HCT116 (cell line): ENCODE measurements around the gene HADH.

ENCODE experiments used
- ELF1 ChIP-seq: IDR thresholded peaks from 2 replicates; pipeline ENCODE4 v1.6.1; 2012; ENCODE audit warnings: low read depth, borderline replicate concordance
- EZH2 ChIP-seq: fragments of 200-600 bp; sonication (generic); IDR thresholded peaks from 2 replicates; pipeline ENCODE4 v1.6.1; 2017; ENCODE audit warnings: antibody characterized with exemption, mixed run types
- MAX ChIP-seq: IDR thresholded peaks from 2 replicates; pipeline ENCODE4 v1.6.1; 2012
- POLR2A ChIP-seq: IDR thresholded peaks from 2 replicates; pipeline ENCODE4 v1.7.0; 2011; ENCODE audit warnings: borderline replicate concordance; ENCODE audit not compliant: insufficient read depth, insufficient read length; ENCODE audit errors: extremely low read depth
- POLR2AphosphoS5 ChIP-seq: IDR thresholded peaks from 2 replicates; pipeline ENCODE4 v1.6.1; 2011; ENCODE audit warnings: mild to moderate bottlenecking, low read depth, low read length, moderate library complexity
- RAD21 ChIP-seq: IDR thresholded peaks from 2 replicates; pipeline ENCODE4 v1.6.1; 2012; ENCODE audit warnings: low read depth, mild to moderate bottlenecking
- REST ChIP-seq: IDR thresholded peaks from 2 replicates; pipeline ENCODE4 v1.6.1; 2012; ENCODE audit warnings: low read depth
- SP1 ChIP-seq: IDR thresholded peaks from 2 replicates; pipeline ENCODE4 v1.6.1; 2012; ENCODE audit warnings: low read depth
- TCF7L2 ChIP-seq: IDR thresholded peaks from 2 replicates; pipeline ENCODE4 v1.7.0; 2011; ENCODE audit warnings: borderline replicate concordance, inconsistent platforms; ENCODE audit not compliant: insufficient read depth, insufficient read length; ENCODE audit errors: extremely low read depth
- TF ChIP-seq, protein P1 (sequence below), 3 experiments: fragments of 200-600 bp in 1 of 3; sonication (generic) in 1 of 3; IDR thresholded peaks in 2 of 3; conservative IDR thresholded peaks in 1 of 3; 2 replicates each; pipeline ENCODE4 v1.5.1; 2012 to 2017; ENCODE audit warnings: low read depth in 2 of 3, low read length in 2 of 3, antibody characterized with exemption in 1 of 3, borderline replicate concordance in 1 of 3, control low read depth in 1 of 3, mild to moderate bottlenecking in 1 of 3, mixed read lengths in 1 of 3, mixed run types in 1 of 3, moderate library complexity in 1 of 3; ENCODE audit not compliant: insufficient read depth in 1 of 3

- TF ChIP-seq, protein P1, sequence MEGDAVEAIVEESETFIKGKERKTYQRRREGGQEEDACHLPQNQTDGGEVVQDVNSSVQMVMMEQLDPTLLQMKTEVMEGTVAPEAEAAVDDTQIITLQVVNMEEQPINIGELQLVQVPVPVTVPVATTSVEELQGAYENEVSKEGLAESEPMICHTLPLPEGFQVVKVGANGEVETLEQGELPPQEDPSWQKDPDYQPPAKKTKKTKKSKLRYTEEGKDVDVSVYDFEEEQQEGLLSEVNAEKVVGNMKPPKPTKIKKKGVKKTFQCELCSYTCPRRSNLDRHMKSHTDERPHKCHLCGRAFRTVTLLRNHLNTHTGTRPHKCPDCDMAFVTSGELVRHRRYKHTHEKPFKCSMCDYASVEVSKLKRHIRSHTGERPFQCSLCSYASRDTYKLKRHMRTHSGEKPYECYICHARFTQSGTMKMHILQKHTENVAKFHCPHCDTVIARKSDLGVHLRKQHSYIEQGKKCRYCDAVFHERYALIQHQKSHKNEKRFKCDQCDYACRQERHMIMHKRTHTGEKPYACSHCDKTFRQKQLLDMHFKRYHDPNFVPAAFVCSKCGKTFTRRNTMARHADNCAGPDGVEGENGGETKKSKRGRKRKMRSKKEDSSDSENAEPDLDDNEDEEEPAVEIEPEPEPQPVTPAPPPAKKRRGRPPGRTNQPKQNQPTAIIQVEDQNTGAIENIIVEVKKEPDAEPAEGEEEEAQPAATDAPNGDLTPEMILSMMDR (IDR thresholded peaks at IDR 0.05 in 2 of 3, conservative IDR thresholded peaks at IDR 0.05 in 1 of 3; ENCODE audit: borderline replicate concordance in 1 of 3, insufficient read depth in 1 of 3, low read depth in 2 of 3, low read length in 2 of 3), result no peak
- TF ChIP-seq POLR2A (no peak), POLR2AphosphoS5 (no peak), REST (no peak), EZH2 (no peak), RAD21 (no peak), MAX (no peak), ELF1 (no peak), TCF7L2 (no peak), SP1 (no peak)
These were observed 43.9 kb upstream of the HADH start for GRCh38 chr4:107945809-107946208.
